IMR-90 (cell line): Measurements from ENCODE around the gene ITSN1. TPM values are rescaled to one million over a fixed set of nuclear protein-coding genes. Genes with fewer than 3 reads are reported as not detected.

Experiments
- ATAC-seq: fragments of 200-7000 bp; cut with Tn5 transposase; 2 replicates; pipeline ENCODE4 v1.9.1; 2020; ENCODE audit warnings: low read depth, mild to moderate bottlenecking, moderate library complexity
- BruUV-seq: library from RNA; stranded (reverse); fragments of 400-500 nt; replicated peaks from 2 replicates; lab custom pipeline; 2021; lab: Mats Ljungman, UMichigan
- CTCF ChIA-PET: fragments of 300-600 bp; formaldehyde crosslinking; extraction: SDS; loops from one replicate; lab custom pipeline; 2021; ENCODE audit warnings: antibody characterized with exemption; lab: Yijun Ruan, JAX
- POLR2A ChIA-PET: fragments of 300-600 bp; sonication (Branson Sonifier 250); formaldehyde crosslinking; loops from one replicate; lab custom pipeline; 2022; ENCODE audit warnings: antibody characterized with exemption; ENCODE audit not compliant: unreplicated experiment; lab: Charles Lee
- DNase-seq: peaks from one replicate; pipeline ENCODE4 v3.0.0; 2013
- H2AFZ ChIP-seq: replicated peaks from 2 replicates; pipeline ENCODE3; 2013; ENCODE audit warnings: low read length, mild to moderate bottlenecking; ENCODE audit not compliant: poor library complexity
- H2AK5ac ChIP-seq: 2 replicates; pipeline ENCODE4 v1.6.1; 2013; ENCODE audit warnings: low read depth, low read length, inconsistent platforms
- H2AK9ac ChIP-seq: replicated peaks from 2 replicates; pipeline ENCODE3; 2013; ENCODE audit warnings: mild to moderate bottlenecking, low read depth, low read length, moderate library complexity; ENCODE audit not compliant: poor library complexity
- H2BK120ac ChIP-seq: 2 replicates; pipeline ENCODE4 v1.6.1; 2013; ENCODE audit warnings: low read depth, low read length, inconsistent platforms
- H2BK15ac ChIP-seq: 3 replicates; pipeline ENCODE4 v1.6.1; 2013; ENCODE audit warnings: low read depth, low read length, inconsistent platforms
- H2BK20ac ChIP-seq: 2 replicates; pipeline ENCODE4 v1.6.1; 2013; ENCODE audit warnings: low read depth, mild to moderate bottlenecking, inconsistent platforms, low read length, moderate library complexity
- H2BK5ac ChIP-seq: 2 replicates; pipeline ENCODE4 v1.6.1; 2013; ENCODE audit warnings: mild to moderate bottlenecking, low read depth, low read length, inconsistent platforms; ENCODE audit not compliant: poor library complexity, severe bottlenecking
- H3K14ac ChIP-seq: replicated peaks from 2 replicates; pipeline ENCODE4 v1.6.1; 2013; ENCODE audit warnings: low read depth, low read length, inconsistent platforms
- H3K18ac ChIP-seq: 2 replicates; pipeline ENCODE4 v1.6.1; 2013; ENCODE audit warnings: low read depth, low read length, control low read depth
- H3K23ac ChIP-seq: 2 replicates; pipeline ENCODE4 v1.6.1; 2013; ENCODE audit warnings: low read depth, low read length, inconsistent platforms
- H3K27ac ChIP-seq: 2 replicates; pipeline ENCODE4 v1.5.1; 2013; ENCODE audit warnings: mild to moderate bottlenecking, control low read depth, low read length; ENCODE audit not compliant: insufficient read depth
- H3K27me3 ChIP-seq: 2 replicates; pipeline ENCODE4 v1.6.1; 2013; ENCODE audit warnings: low read length; ENCODE audit not compliant: control insufficient read depth, insufficient read depth
- H3K36me3 ChIP-seq: 2 replicates; pipeline ENCODE4 v1.6.1; 2013; ENCODE audit warnings: low read length, mixed read lengths; ENCODE audit not compliant: control insufficient read depth, insufficient read depth
- H3K4ac ChIP-seq: 2 replicates; pipeline ENCODE4 v1.6.1; 2013; ENCODE audit warnings: low read depth, low read length, inconsistent platforms
- H3K4me1 ChIP-seq: 2 replicates; pipeline ENCODE4 v1.6.1; 2013; ENCODE audit warnings: low read length, mixed read lengths; ENCODE audit not compliant: control insufficient read depth, insufficient read depth
- H3K4me2 ChIP-seq: 2 replicates; pipeline ENCODE4 v1.6.1; 2013; ENCODE audit warnings: low read depth, mild to moderate bottlenecking, control low read depth, low read length, moderate library complexity
- H3K4me3 ChIP-seq: 2 replicates; pipeline ENCODE4 v1.5.1; 2013; ENCODE audit warnings: low read depth, mild to moderate bottlenecking, control low read depth, low read length, moderate library complexity; ENCODE audit not compliant: insufficient read depth
- H3K56ac ChIP-seq: 2 replicates; pipeline ENCODE4 v1.6.1; 2013; ENCODE audit warnings: low read length, inconsistent platforms; ENCODE audit not compliant: insufficient read depth; ENCODE audit errors: extremely low read depth
- H3K79me1 ChIP-seq, 2 experiments: 2 replicates each; pipeline ENCODE4 v1.6.1; 2013; ENCODE audit warnings: low read length in 2 of 2, inconsistent platforms in 1 of 2, low read depth in 1 of 2
- H3K9ac ChIP-seq: 2 replicates; pipeline ENCODE4 v1.6.1; 2013; ENCODE audit warnings: low read depth, low read length, control low read depth
- H3K9me1 ChIP-seq: 2 replicates; pipeline ENCODE4 v1.6.1; 2013; ENCODE audit warnings: low read length, inconsistent platforms; ENCODE audit not compliant: insufficient read depth
- H3K9me3 ChIP-seq: 2 replicates; pipeline ENCODE4 v1.6.1; 2013; ENCODE audit warnings: low read length; ENCODE audit not compliant: control insufficient read depth, insufficient read depth
- H4K20me1 ChIP-seq: 2 replicates; pipeline ENCODE4 v1.6.1; 2013; ENCODE audit warnings: low read length, inconsistent platforms; ENCODE audit not compliant: insufficient read depth
- H4K5ac ChIP-seq: 2 replicates; pipeline ENCODE4 v1.6.1; 2013; ENCODE audit warnings: mild to moderate bottlenecking, low read depth, low read length, control low read depth
- H4K8ac ChIP-seq, 2 experiments: 2 replicates each; pipeline ENCODE4 v1.6.1; 2013; ENCODE audit warnings: low read depth in 2 of 2, low read length in 2 of 2, control low read depth in 1 of 2, inconsistent platforms in 1 of 2
- H4K91ac ChIP-seq: 2 replicates; pipeline ENCODE4 v1.6.1; 2013; ENCODE audit warnings: low read depth, low read length, inconsistent platforms; ENCODE audit not compliant: insufficient read depth
- BHLHE40 ChIP-seq: fragments of 150-350 bp; IDR thresholded peaks from 2 replicates; pipeline ENCODE4 v1.6.1; 2016; ENCODE audit warnings: mild to moderate bottlenecking, low read depth, low read length
- CEBPB ChIP-seq: IDR thresholded peaks from 2 replicates; pipeline ENCODE4 v1.6.1; 2012; ENCODE audit warnings: low read depth, low read length, improper control_type of control experiment
- CHD1 ChIP-seq: IDR thresholded peaks from 2 replicates; pipeline ENCODE4 v1.6.1; 2012; ENCODE audit warnings: low read depth, low read length, improper control_type of control experiment
- FOS ChIP-seq: fragments of 150-350 bp; IDR thresholded peaks from 2 replicates; pipeline ENCODE4 v1.6.1; 2016; ENCODE audit warnings: low read depth, low read length
- MAFK ChIP-seq: IDR thresholded peaks from 2 replicates; pipeline ENCODE4 v1.6.1; 2012; ENCODE audit warnings: low read depth, low read length, improper control_type of control experiment
- MAZ ChIP-seq: IDR thresholded peaks from 2 replicates; pipeline ENCODE4 v1.6.1; 2012; ENCODE audit warnings: low read depth, mild to moderate bottlenecking, low read length, improper control_type of control experiment, moderate library complexity, borderline replicate concordance
- MXI1 ChIP-seq: IDR thresholded peaks from 2 replicates; pipeline ENCODE4 v1.6.1; 2012; ENCODE audit warnings: low read depth, mild to moderate bottlenecking, low read length, moderate library complexity, borderline replicate concordance
- POLR2A ChIP-seq: IDR thresholded peaks from 2 replicates; pipeline ENCODE4 v1.6.1; 2012; ENCODE audit warnings: mild to moderate bottlenecking, low read depth, low read length
- SMC3 ChIP-seq: fragments of 150-350 bp; IDR thresholded peaks from 2 replicates; pipeline ENCODE4 v1.6.1; 2016; ENCODE audit warnings: low read depth, mild to moderate bottlenecking, antibody characterized with exemption, low read length, moderate library complexity
- WGBS, 2 experiments: methylation state at CpG; one replicate each; pipeline versions ENCODE4 v1.1.5 to v1.1.7; 2013; ENCODE audit warnings: missing lambda C conversion rate in 2 of 2; ENCODE audit not compliant: insufficient read length in 1 of 2; ENCODE audit errors: extremely low coverage in 2 of 2; 5-methylcytosine and 5-hydroxymethylcytosine counted together
- dilution Hi-C: fragments of 300-500 bp; cut with HindIII; formaldehyde crosslinking; loops from one replicate; pipeline ENCODE4 v1.14.3; 2018; ENCODE audit warnings: low sequenced_read_pairs; ENCODE audit not compliant: unreplicated experiment
- in situ Hi-C: fragments of 300-500 bp; cut with MboI; formaldehyde crosslinking; loops from 3 replicates; pipeline ENCODE4 v1.14.3; 2019; ENCODE audit warnings: low sequenced_read_pairs, inconsistent platforms, mixed read lengths
- intact Hi-C: fragments of 100-400 bp; cut with micrococcal nuclease; formaldehyde crosslinking; loops from 2 replicates; pipeline ENCODE4 v1.10.0; 2022
- polyA plus RNA-seq, 3 experiments: library from polyadenylated mRNA; depleted of rRNA; stranded (reverse); fragments of >200 nt; gene quantifications; 2 replicates each; pipeline ENCODE4 v1.2.3, GENCODE V29; 2012; ENCODE audit warnings: low replicate concordance in 1 of 3
- total RNA-seq: library from RNA; depleted of rRNA; stranded (reverse); fragments of >200 nt; gene quantifications from 2 replicates; pipeline ENCODE4 v1.2.3, GENCODE V29; 2012
- TF ChIP-seq, protein P1 (sequence below): fragments of 150-350 bp; IDR thresholded peaks from 2 replicates; pipeline ENCODE4 v1.6.1; 2016; ENCODE audit warnings: low read depth, mild to moderate bottlenecking, low read length, moderate library complexity, borderline replicate concordance
- TF ChIP-seq, protein P2 (sequence below): conservative IDR thresholded peaks from 2 replicates; pipeline ENCODE4 v1.5.1; 2012; ENCODE audit warnings: mild to moderate bottlenecking, low read depth, low read length, improper control_type of control experiment
- TF ChIP-seq, protein P3 (sequence below): fragments of 150-350 bp; IDR thresholded peaks from 2 replicates; pipeline ENCODE4 v1.6.1; 2017; ENCODE audit warnings: mild to moderate bottlenecking, antibody characterized with exemption, low read length, low read depth

Gene ITSN1
- total and polyA plus RNA-seq, 2 of the 4 experiments (the other 2 are of a cell fraction) = 45.4 to 62.0 TPM

GRCh38 chr21:33852485-33852884 lies 210.2 kb downstream of the ITSN1 start:
- no peak for ATAC-seq
- no TSS peak for BruUV-seq

More at GRCh38 chr21:33852485-33852884, 210.2 kb downstream of the ITSN1 start:
- TF ChIP-seq CHD1 (no peak), CEBPB (no peak), MAFK (no peak), MAZ (no peak), POLR2A (no peak), FOS (no peak), SMC3 (no peak), MXI1 (no peak), BHLHE40 (no peak)
- TF ChIP-seq, protein P1, sequence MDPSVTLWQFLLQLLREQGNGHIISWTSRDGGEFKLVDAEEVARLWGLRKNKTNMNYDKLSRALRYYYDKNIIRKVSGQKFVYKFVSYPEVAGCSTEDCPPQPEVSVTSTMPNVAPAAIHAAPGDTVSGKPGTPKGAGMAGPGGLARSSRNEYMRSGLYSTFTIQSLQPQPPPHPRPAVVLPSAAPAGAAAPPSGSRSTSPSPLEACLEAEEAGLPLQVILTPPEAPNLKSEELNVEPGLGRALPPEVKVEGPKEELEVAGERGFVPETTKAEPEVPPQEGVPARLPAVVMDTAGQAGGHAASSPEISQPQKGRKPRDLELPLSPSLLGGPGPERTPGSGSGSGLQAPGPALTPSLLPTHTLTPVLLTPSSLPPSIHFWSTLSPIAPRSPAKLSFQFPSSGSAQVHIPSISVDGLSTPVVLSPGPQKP = no peak
- TF ChIP-seq, protein P2, sequence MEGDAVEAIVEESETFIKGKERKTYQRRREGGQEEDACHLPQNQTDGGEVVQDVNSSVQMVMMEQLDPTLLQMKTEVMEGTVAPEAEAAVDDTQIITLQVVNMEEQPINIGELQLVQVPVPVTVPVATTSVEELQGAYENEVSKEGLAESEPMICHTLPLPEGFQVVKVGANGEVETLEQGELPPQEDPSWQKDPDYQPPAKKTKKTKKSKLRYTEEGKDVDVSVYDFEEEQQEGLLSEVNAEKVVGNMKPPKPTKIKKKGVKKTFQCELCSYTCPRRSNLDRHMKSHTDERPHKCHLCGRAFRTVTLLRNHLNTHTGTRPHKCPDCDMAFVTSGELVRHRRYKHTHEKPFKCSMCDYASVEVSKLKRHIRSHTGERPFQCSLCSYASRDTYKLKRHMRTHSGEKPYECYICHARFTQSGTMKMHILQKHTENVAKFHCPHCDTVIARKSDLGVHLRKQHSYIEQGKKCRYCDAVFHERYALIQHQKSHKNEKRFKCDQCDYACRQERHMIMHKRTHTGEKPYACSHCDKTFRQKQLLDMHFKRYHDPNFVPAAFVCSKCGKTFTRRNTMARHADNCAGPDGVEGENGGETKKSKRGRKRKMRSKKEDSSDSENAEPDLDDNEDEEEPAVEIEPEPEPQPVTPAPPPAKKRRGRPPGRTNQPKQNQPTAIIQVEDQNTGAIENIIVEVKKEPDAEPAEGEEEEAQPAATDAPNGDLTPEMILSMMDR = no peak
- TF ChIP-seq, protein P3, sequence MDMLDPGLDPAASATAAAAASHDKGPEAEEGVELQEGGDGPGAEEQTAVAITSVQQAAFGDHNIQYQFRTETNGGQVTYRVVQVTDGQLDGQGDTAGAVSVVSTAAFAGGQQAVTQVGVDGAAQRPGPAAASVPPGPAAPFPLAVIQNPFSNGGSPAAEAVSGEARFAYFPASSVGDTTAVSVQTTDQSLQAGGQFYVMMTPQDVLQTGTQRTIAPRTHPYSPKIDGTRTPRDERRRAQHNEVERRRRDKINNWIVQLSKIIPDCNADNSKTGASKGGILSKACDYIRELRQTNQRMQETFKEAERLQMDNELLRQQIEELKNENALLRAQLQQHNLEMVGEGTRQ = no peak
- no peak overlapping the region for H2BK5ac ChIP-seq
- no peak overlapping the region for H2BK120ac ChIP-seq
- dilution Hi-C loops = no loop called here
- H4K5ac ChIP-seq = no peak overlapping the region
- H3K36me3 ChIP-seq = no peaks in the 10 kb centered on the region
- H3K4me2 ChIP-seq = no peak overlapping the region
- H3K56ac ChIP-seq = no peak overlapping the region
- H2AK5ac ChIP-seq = no peak overlapping the region
- in situ Hi-C loops = no loop called here
- POLR2A ChIA-PET = no interaction called here
- H2BK15ac ChIP-seq = no peak overlapping the region
- no peaks in the 10 kb centered on the region for H3K79me1 ChIP-seq
- no peaks in the 10 kb centered on the region for H3K9me1 ChIP-seq
- no peak overlapping the region for H2AK9ac ChIP-seq
- no peak overlapping the region for H2AFZ ChIP-seq
- no peak overlapping the region for H3K14ac ChIP-seq
- no peak overlapping the region for H3K18ac ChIP-seq
- H3K27me3 ChIP-seq = no peaks in the 10 kb centered on the region
- H4K20me1 ChIP-seq = no peaks in the 10 kb centered on the region
- no peak overlapping the region for H2BK20ac ChIP-seq
- no peak overlapping the region for H4K8ac ChIP-seq
- intact Hi-C loops = no loop called here
- no peak overlapping the region for H3K27ac ChIP-seq
- no peak overlapping the region for H4K91ac ChIP-seq
- no CpG with 5 or more reads among the region's 6 CpGs for WGBS, 2 experiments
- H3K23ac ChIP-seq = no peak overlapping the region
- H3K9me3 ChIP-seq = no peaks in the 10 kb centered on the region
- CTCF ChIA-PET = no interaction called here
- no peak for DNase-seq
- no peak overlapping the region for H3K4me3 ChIP-seq
- no peak overlapping the region for H3K4ac ChIP-seq
- no peak overlapping the region for H3K9ac ChIP-seq
- H3K4me1 ChIP-seq = no peaks in the 10 kb centered on the region
